Measurements from ENCODE around the gene OTOS.
A peak's percentile ranks its signal among the peaks of the same experiment; 100 is the strongest.

The OTOS gene

GRCh38 chr2:240134466-240134865, 6.0 kb downstream of the OTOS start:
- H3K27ac Mint-ChIP-seq: peak overlapping the region; percentile 92 to 96
- DNase-seq: no peak
- no peaks in the 10 kb centered on the region for H3K27me3 Mint-ChIP-seq
- H3K4me3 Mint-ChIP-seq: peak overlapping the region; percentile 56 to 90
- H3K4me1 Mint-ChIP-seq (ENCODE audit: low read depth in 2 of 2): peaks cover 23 to 27% of the 10 kb centered on the region in 2 donors
- H3K36me3 Mint-ChIP-seq (ENCODE audit: insufficient read depth): peaks cover 24% of the 10 kb centered on the region
- H3K9me3 Mint-ChIP-seq: no peaks in the 10 kb centered on the region
- ATAC-seq (replicated peaks): no peak

- no peak overlapping the region for H3K27ac Mint-ChIP-seq
- ATAC-seq (replicated peaks): no peak
- no peak for DNase-seq
- H3K4me3 Mint-ChIP-seq: no peak overlapping the region
- H3K4me1 Mint-ChIP-seq (ENCODE audit: low read depth in 2 of 2): peaks cover 23 to 27% of the 10 kb centered on the region in 2 donors
- peaks cover 24% of the 10 kb centered on the region for H3K36me3 Mint-ChIP-seq (ENCODE audit: insufficient read depth)
- no peaks in the 10 kb centered on the region for H3K27me3 Mint-ChIP-seq
- H3K9me3 Mint-ChIP-seq: no peaks in the 10 kb centered on the region
These were observed 7.1 kb downstream of the OTOS start for GRCh38 chr2:240133401-240133800.

- ATAC-seq (replicated peaks): no peak
- Mint-ChIP-seq H3K4me1 (ENCODE audit: low read depth in 2 of 2) (peaks cover 23 to 27% of the 10 kb centered on the region in 2 donors), H3K4me3 (no peak overlapping the region), H3K27me3 (no peaks in the 10 kb centered on the region), H3K27ac (no peak overlapping the region), H3K9me3 (no peaks in the 10 kb centered on the region), H3K36me3 (ENCODE audit: insufficient read depth) (peaks cover 24% of the 10 kb centered on the region)
- DNase-seq: no peak
These were observed 7.8 kb downstream of the OTOS start for GRCh38 chr2:240132651-240132980.

- DNase-seq: no peak
- Mint-ChIP-seq H3K4me1 (ENCODE audit: low read depth in 2 of 2) (peaks cover 23 to 25% of the 10 kb centered on the region in 2 donors), H3K4me3 (no peak overlapping the region), H3K36me3 (ENCODE audit: insufficient read depth) (peaks cover 24% of the 10 kb centered on the region), H3K27ac (no peak overlapping the region), H3K9me3 (no peaks in the 10 kb centered on the region), H3K27me3 (no peaks in the 10 kb centered on the region)
- ATAC-seq (replicated peaks): no peak
These were observed 8.4 kb downstream of the OTOS start for GRCh38 chr2:240131941-240132650.

DNA sequence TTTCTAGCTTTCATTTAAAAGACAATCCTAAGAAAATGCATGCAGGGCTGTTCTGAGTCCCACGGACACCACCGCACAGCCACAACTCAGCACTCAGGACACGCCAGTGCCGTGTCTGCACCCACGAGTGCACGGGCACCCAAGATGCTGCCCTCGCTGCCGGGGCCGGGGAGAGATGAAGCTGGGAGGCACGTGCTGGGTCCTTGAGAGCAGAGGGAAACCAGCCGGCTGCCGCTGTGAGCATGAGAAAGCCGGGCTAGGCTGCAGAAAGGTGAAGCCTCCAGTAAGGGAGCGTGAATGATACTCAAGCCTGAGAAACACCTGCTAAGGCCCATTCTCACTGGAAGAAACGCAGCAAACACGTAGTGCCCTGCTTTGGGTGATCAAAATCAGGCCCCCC, 9.2 kb downstream of the OTOS start:
- Mint-ChIP-seq H3K27me3 (no peaks in the 10 kb centered on the region), H3K9me3 (no peaks in the 10 kb centered on the region), H3K4me3 (no peak overlapping the region), H3K27ac (no peak overlapping the region), H3K4me1 (ENCODE audit: low read depth in 2 of 2) (peaks cover 19 to 22% of the 10 kb centered on the region in 2 donors), H3K36me3 (ENCODE audit: insufficient read depth) (peaks cover 24% of the 10 kb centered on the region)
- DNase-seq (no peak), ATAC-seq (replicated peaks) (no peak)

DNA sequence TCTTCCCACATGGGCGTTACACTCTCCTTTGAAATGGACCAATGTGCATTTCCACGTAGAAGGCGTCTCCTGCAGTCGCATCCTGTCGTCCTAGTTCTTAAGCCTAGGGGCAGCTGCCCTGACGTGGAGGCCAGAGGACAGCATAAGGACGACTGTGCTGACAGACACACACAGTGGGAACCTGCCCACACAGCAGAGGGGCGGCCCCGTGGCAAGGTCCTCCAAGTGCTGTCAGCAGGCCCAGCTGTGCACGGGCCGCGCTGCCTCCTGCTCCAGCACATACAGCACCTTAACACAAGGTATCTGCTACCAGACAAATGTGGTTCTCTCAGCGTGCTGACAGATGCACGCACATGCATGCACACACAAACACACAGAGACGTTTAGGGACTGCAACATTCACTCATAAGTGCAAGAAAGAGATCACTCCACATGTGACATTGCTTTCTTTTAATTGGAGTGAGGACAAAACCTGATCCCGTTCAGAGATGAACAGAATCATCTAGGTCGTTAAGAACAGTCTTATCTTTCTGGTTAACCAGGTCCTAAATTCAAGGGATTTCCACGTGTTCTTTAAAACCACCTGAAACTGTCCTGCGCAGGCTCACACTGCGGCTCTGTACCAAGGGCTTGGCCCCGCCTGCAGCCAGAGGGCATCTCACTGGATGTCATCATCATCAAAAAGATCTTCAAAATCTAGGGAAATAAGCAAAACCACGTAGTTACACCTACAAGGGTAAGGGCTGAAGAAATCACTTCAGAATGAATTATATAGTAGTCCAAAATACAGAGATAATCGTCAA, 9.9 kb downstream of the OTOS start:
- Mint-ChIP-seq H3K4me3 (no peak overlapping the region), H3K27ac (no peak overlapping the region), H3K4me1 (ENCODE audit: low read depth in 2 of 2) (peaks cover 14 to 21% of the 10 kb centered on the region in 2 donors), H3K9me3 (no peaks in the 10 kb centered on the region), H3K36me3 (ENCODE audit: insufficient read depth) (peaks cover 24% of the 10 kb centered on the region), H3K27me3 (no peaks in the 10 kb centered on the region)
- ATAC-seq (replicated peaks) (no peak), DNase-seq (no peak)

GRCh38 chr2:240129731-240130392, 10.6 kb downstream of the OTOS start:
- peaks cover 24% of the 10 kb centered on the region for H3K36me3 Mint-ChIP-seq (ENCODE audit: insufficient read depth)
- H3K27ac Mint-ChIP-seq: no peak overlapping the region
- no peaks in the 10 kb centered on the region for H3K9me3 Mint-ChIP-seq
- DNase-seq: no peak
- no peak overlapping the region for H3K4me3 Mint-ChIP-seq
- no peak for ATAC-seq (replicated peaks)
- H3K4me1 Mint-ChIP-seq (ENCODE audit: low read depth in 2 of 2): peaks cover 7 to 14% of the 10 kb centered on the region in 2 donors
- no peaks in the 10 kb centered on the region for H3K27me3 Mint-ChIP-seq

DNA sequence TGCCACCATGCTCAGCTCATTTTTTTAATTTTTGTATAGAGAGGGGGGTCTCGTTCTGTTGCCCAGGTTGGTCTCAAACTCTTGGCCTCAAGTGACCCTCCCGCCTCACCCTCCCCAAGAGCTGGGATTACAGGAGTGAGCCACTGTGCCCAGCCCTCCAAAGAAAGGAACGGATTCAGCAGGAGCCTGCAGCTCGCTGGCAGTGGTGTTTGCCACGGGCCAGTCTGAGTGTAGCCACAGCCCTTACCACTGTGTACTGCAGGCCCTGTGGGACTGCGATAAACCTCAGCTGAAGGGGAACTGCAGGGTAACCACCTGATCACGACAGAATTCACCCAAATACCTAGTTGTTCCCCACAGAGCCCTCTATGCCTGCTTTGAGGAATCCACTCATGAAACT, 11.1 kb downstream of the OTOS start:
- H3K36me3 Mint-ChIP-seq (ENCODE audit: insufficient read depth): peaks cover 21% of the 10 kb centered on the region
- ATAC-seq (replicated peaks) (no peak), DNase-seq (no peak)
- H3K4me3 Mint-ChIP-seq: no peak overlapping the region
- no peak overlapping the region for H3K27ac Mint-ChIP-seq
- no peaks in the 10 kb centered on the region for H3K9me3 Mint-ChIP-seq
- H3K4me1 Mint-ChIP-seq (ENCODE audit: low read depth in 2 of 2): peaks cover 3 to 8% of the 10 kb centered on the region in 2 donors
- H3K27me3 Mint-ChIP-seq: no peaks in the 10 kb centered on the region

DNA sequence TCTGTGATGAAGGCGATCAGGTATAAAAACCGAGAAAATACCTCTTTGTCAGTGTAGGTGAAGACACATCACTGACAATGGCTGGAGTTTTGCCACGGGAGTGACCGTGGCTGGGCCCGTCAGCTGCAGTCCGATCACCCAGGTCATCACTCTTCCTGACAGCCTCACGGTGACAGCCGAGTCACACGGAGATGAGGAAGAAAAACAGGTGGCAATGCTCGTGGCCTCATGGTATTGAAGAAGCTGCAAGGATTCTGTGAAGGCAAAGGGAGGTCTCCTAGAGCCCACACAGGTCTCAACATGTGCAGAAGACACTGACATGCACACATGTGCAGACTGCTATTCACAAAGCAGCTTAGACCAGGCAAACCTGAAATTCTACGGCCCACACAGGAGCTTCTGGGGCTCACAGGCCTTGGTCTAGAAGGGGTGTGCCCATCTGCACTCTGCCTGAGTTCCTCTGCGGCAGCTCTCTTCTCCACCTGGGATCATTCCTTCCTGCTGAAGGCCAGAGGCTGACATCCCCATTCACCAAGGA, 11.8 kb downstream of the OTOS start:
- Mint-ChIP-seq H3K4me3 (no peak overlapping the region), H3K27ac (no peak overlapping the region), H3K36me3 (ENCODE audit: insufficient read depth) (peaks cover 19% of the 10 kb centered on the region), H3K27me3 (no peaks in the 10 kb centered on the region), H3K4me1 (ENCODE audit: low read depth in 2 of 2) (peaks cover 3 to 6% of the 10 kb centered on the region in 2 donors), H3K9me3 (no peaks in the 10 kb centered on the region)
- DNase-seq: no peak
- no peak for ATAC-seq (replicated peaks)

GRCh38 chr2:240127911-240128607, 12.4 kb downstream of the OTOS start:
- H3K9me3 Mint-ChIP-seq: no peaks in the 10 kb centered on the region
- DNase-seq: no peak
- no peak for ATAC-seq (replicated peaks)
- H3K27me3 Mint-ChIP-seq: no peaks in the 10 kb centered on the region
- H3K27ac Mint-ChIP-seq: peak overlapping the region in 1 of 2 donors; percentile 77
- H3K4me3 Mint-ChIP-seq: no peak overlapping the region
- H3K36me3 Mint-ChIP-seq (ENCODE audit: insufficient read depth): peaks cover 13% of the 10 kb centered on the region
- peaks cover 3% of the 10 kb centered on the region in 2 donors for H3K4me1 Mint-ChIP-seq (ENCODE audit: low read depth in 2 of 2)

DNA sequence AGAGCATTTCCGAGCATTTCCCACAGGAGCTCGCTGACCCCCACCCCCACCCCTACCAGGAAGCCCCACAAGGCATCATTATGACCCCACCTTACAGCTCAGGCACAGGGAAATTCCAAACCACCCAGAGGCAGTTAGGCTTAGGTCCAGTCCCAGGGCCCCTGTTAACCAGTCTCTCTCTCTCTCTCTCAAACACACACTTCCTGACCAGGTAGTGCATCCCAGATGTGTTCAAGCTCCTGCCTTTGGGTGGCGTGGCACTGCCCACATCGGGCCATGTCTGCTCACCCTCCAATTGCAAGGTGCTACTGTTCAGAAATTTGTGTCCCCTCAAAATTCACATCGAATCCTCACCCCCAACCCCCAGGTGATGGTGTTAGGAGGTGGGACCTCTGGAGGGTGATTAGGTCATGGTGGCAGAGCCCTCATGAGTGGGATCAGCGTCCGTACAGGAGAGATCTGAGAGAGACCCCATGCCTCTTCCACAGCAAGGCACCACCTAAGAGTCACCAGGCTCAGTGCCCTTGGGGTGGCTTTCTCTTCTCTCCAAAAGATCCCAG, 13.2 kb downstream of the OTOS start:
- no peaks in the 10 kb centered on the region for H3K27me3 Mint-ChIP-seq
- peaks cover 3% of the 10 kb centered on the region in 2 donors for H3K4me1 Mint-ChIP-seq (ENCODE audit: low read depth in 2 of 2)
- no peak overlapping the region for H3K4me3 Mint-ChIP-seq
- H3K9me3 Mint-ChIP-seq: no peaks in the 10 kb centered on the region
- ATAC-seq (replicated peaks) (no peak), DNase-seq (no peak)
- H3K27ac Mint-ChIP-seq: no peak overlapping the region
- peaks cover 9% of the 10 kb centered on the region for H3K36me3 Mint-ChIP-seq (ENCODE audit: insufficient read depth)

DNA sequence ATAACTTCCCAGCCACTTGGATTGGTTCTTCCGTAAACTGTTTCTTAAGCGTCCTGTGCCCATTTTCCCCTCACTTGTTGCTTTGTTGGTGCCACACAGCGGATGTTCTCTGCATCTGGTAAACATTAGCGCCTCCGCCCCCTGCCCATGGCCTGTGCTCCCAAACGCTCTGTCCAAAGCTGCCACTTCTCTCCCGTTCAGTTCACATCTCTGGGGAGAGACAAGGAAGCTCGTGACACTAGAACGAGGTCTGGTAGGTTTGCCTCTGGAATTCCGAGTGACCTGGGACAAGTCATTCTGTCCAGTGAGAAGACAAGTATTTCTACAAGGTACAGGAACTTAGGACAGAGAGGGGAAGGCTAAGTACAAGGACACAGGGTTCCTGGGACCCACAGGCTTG, 13.7 kb downstream of the OTOS start:
- H3K36me3 Mint-ChIP-seq (ENCODE audit: insufficient read depth): peaks cover 5% of the 10 kb centered on the region
- no peak for ATAC-seq (replicated peaks)

GRCh38 chr2:240125742-240126141, 14.7 kb downstream of the OTOS start:
- no peak overlapping the region for H3K27ac Mint-ChIP-seq
- ATAC-seq (replicated peaks) (no peak), DNase-seq (no peak)
- H3K4me3 Mint-ChIP-seq: no peak overlapping the region
- H3K9me3 Mint-ChIP-seq: no peaks in the 10 kb centered on the region
- H3K36me3 Mint-ChIP-seq (ENCODE audit: insufficient read depth): no peaks in the 10 kb centered on the region
- peaks cover 0 to 3% of the 10 kb centered on the region in 2 donors for H3K4me1 Mint-ChIP-seq (ENCODE audit: low read depth in 2 of 2)
- no peaks in the 10 kb centered on the region for H3K27me3 Mint-ChIP-seq

More for the DNA sequence above, 13.7 kb downstream of the OTOS start:
- no peaks in the 10 kb centered on the region for H3K9me3 Mint-ChIP-seq
- peaks cover 3% of the 10 kb centered on the region in 2 donors for H3K4me1 Mint-ChIP-seq (ENCODE audit: low read depth in 2 of 2)
- DNase-seq: no peak
- no peaks in the 10 kb centered on the region for H3K27me3 Mint-ChIP-seq
- H3K4me3 Mint-ChIP-seq: no peak overlapping the region
- H3K27ac Mint-ChIP-seq: no peak overlapping the region

Data from effector memory CD8-positive, alpha-beta T cell (primary cell).